SH-SY5Y (cell line): Measurements from ENCODE around the gene SGCE.

Experiments
- GATA2 ChIP-seq: IDR thresholded peaks from 2 replicates; pipeline ENCODE4 v1.6.1; 2011; ENCODE audit warnings: mild to moderate bottlenecking, low read depth, low read length
- GATA3 ChIP-seq: IDR thresholded peaks from 2 replicates; pipeline ENCODE4 v1.6.1; 2011; ENCODE audit warnings: low read depth, mild to moderate bottlenecking, low read length, moderate library complexity

DNA sequence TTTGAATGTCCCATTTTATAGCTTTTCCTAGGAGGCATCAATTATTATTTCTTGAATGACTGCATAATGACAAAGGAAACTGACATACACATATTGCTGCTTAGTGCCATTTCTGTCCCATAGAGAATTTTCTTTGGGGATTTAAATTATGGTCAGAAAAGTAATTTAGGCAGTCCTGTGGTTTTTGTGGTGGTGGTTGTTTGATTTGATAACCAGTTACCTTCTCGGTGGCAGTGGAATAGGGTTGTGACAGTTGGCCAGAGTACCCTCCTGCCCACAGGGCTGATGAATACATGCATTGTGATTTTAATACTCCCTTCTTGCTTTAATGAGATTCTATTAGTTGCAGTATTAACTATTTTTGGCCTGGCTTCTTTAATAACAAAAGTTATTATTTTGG, 6.6 kb upstream of the SGCE start:
- TF ChIP-seq GATA2 = no peak
- TF ChIP-seq GATA3 = no peak
